Stomach (tissue), 19 donors: ENCODE data around the gene CYSTM1. TPM values are rescaled to one million over a fixed set of nuclear protein-coding genes. Genes with fewer than 3 reads are reported as not detected.

ENCODE experiments used
- DNase-seq, 2 donors: peaks; one replicate each; pipeline versions ENCODE4 v3.0.0 to v3.0.0-alpha.2; 2013 to 2019
- H3K27ac ChIP-seq, 5 donors: fragments of 200-600 bp in 4 of 5; sonication (generic) in 4 of 5; one replicate each; pipeline ENCODE4 v1.5.1; 2013 to 2019; ENCODE audit warnings: mild to moderate bottlenecking in 1 of 5, moderate library complexity in 1 of 5
- H3K27me3 ChIP-seq, 3 donors: fragments of 200-600 bp; sonication (generic); one replicate each; pipeline ENCODE4 v1.5.1; 2017 to 2019; ENCODE audit warnings: mixed run types in 1 of 3
- H3K36me3 ChIP-seq, 4 donors: fragments of 200-600 bp; sonication (generic); 1 replicate in 3 of 4; 2 replicates in 1 of 4; pipeline ENCODE4 v1.5.1; 2016 to 2019
- H3K4me1 ChIP-seq, 4 donors: fragments of 200-600 bp; sonication (generic); one replicate each; pipeline ENCODE4 v1.5.1; 2016 to 2019
- H3K4me3 ChIP-seq, 4 donors: fragments of 200-600 bp; sonication (generic) in 3 of 4; one replicate each; pipeline ENCODE4 v1.5.1; 2016 to 2019; ENCODE audit warnings: mild to moderate bottlenecking in 1 of 4
- H3K9me3 ChIP-seq, 4 donors: fragments of 200-600 bp; sonication (generic); one replicate each; pipeline ENCODE4 v1.5.1; 2016 to 2019
- EP300 ChIP-seq: sonication (generic); formaldehyde crosslinking; IDR thresholded peaks from one replicate; pipeline ENCODE4 v1.6.1; 2017; ENCODE audit warnings: antibody characterized with exemption
- POLR2A ChIP-seq, 4 donors: fragments of 450-650 bp; IDR thresholded peaks; one replicate each; pipeline ENCODE4 v1.6.1; 2016; ENCODE audit warnings: antibody characterized with exemption in 4 of 4, control low read depth in 2 of 4, mild to moderate bottlenecking in 1 of 4, moderate library complexity in 1 of 4
- POLR2AphosphoS5 ChIP-seq, 3 donors: sonication (generic); formaldehyde crosslinking; IDR thresholded peaks; one replicate each; pipeline ENCODE4 v1.6.1; 2016; ENCODE audit warnings: antibody characterized with exemption in 3 of 3
- WGBS, 5 donors: extraction: QIAGEN DNeasy Blood & Tissue Kit in 3 of 5; methylation state at CpG; one replicate each; pipeline versions ENCODE4 v1.1.5 to v1.1.7; 2013 to 2018; 5-methylcytosine and 5-hydroxymethylcytosine counted together
- intact Hi-C: fragments of 100-400 bp; cut with DNase I; formaldehyde crosslinking; loops from one replicate; pipeline ENCODE4 v1.15.1; 2023; ENCODE audit warnings: low total_unique reads
- long read RNA-seq, 10 donors: transcript quantifications; one replicate each; lab custom pipeline, GENCODE V29; 2026
- polyA plus RNA-seq, 3 donors: library from polyadenylated mRNA; stranded (reverse); fragments of 200-250 nt; gene quantifications; one replicate each; pipeline ENCODE4 v1.2.3, GENCODE V29; 2013
- total RNA-seq, 5 donors: library from RNA; depleted of rRNA; stranded (reverse); fragments of >200 nt; gene quantifications; one replicate each; pipeline versions ENCODE4 v1.1.0 to v1.2.3, GENCODE V29; 2014 to 2016
- TF ChIP-seq, protein P1 (sequence below), 7 experiments: fragments of 450-650 bp in 4 of 7; fragments of 200-600 bp in 3 of 7; sonication (generic) in 3 of 7; IDR thresholded peaks; one replicate each; pipeline ENCODE4 v1.5.1; 2016 to 2019; ENCODE audit warnings: antibody characterized with exemption in 7 of 7, control low read depth in 2 of 7, mild to moderate bottlenecking in 1 of 7
- donor health status: healthy with polysubstance abuse.
- donor health status: Bipolar disorder and iron deficiency.
- donor health status: healthy.

The CYSTM1 gene
- 1,000 to 10,000 TPM in 1 of 5 donors, 100 to 1,000 TPM in 3, 10 to 100 TPM in 1; 23.2 to 1,029 (median 220) TPM for total RNA-seq
- polyA plus RNA-seq = 1,000 to 10,000 TPM in 2 of 3 donors, 100 to 1,000 TPM in 1; 378 to 3,028 (median 2,014) TPM
- long read RNA-seq, donor 1, transcript CYSTM1-201 (3 exons, 1,336 nt) = major isoform, 75 of 122 reads
- long read RNA-seq, donor 1, partial matches to known transcripts = 47 of 122 reads
- long read RNA-seq, donor 1, other reads (novel, unspliced or antisense) = 0 of 122 reads
- long read RNA-seq, donor 2, transcript CYSTM1-201 (3 exons, 1,336 nt) = major isoform, 107 of 146 reads
- long read RNA-seq, donor 2, partial matches to known transcripts = 33 of 146 reads
- long read RNA-seq, donor 2, other reads (novel, unspliced or antisense) = 5 of 146 reads
- long read RNA-seq, donor 3, transcript CYSTM1-201 (3 exons, 1,336 nt) = major isoform, 226 of 397 reads
- long read RNA-seq, donor 3, partial matches to known transcripts = 159 of 397 reads
- long read RNA-seq, donor 3, other reads (novel, unspliced or antisense) = 12 of 397 reads
- long read RNA-seq, donor 4, transcript CYSTM1-201 (3 exons, 1,336 nt) = major isoform, 32 of 45 reads
- long read RNA-seq, donor 4, partial matches to known transcripts = 12 of 45 reads
- long read RNA-seq, donor 4, other reads (novel, unspliced or antisense) = 0 of 45 reads
- long read RNA-seq, donor 5, transcript CYSTM1-201 (3 exons, 1,336 nt) = major isoform, 209 of 281 reads
- long read RNA-seq, donor 5, partial matches to known transcripts = 72 of 281 reads
- long read RNA-seq, donor 5, other reads (novel, unspliced or antisense) = 0 of 281 reads
- long read RNA-seq, donor 6, transcript CYSTM1-201 (3 exons, 1,336 nt) = major isoform, 675 of 924 reads
- long read RNA-seq, donor 6, partial matches to known transcripts = 240 of 924 reads
- long read RNA-seq, donor 6, other reads (novel, unspliced or antisense) = 7 of 924 reads
- long read RNA-seq, donor 7, transcript CYSTM1-201 (3 exons, 1,336 nt) = major isoform, 203 of 352 reads
- long read RNA-seq, donor 7, partial matches to known transcripts = 127 of 352 reads
- long read RNA-seq, donor 7, other reads (novel, unspliced or antisense) = 21 of 352 reads
- long read RNA-seq, donor 8, transcript CYSTM1-201 (3 exons, 1,336 nt) = major isoform, 367 of 601 reads
- long read RNA-seq, donor 8, partial matches to known transcripts = 187 of 601 reads
- long read RNA-seq, donor 8, other reads (novel, unspliced or antisense) = 46 of 601 reads
- long read RNA-seq, donor 9, transcript CYSTM1-201 (3 exons, 1,336 nt) = major isoform, 265 of 528 reads
- long read RNA-seq, donor 9, partial matches to known transcripts = 261 of 528 reads
- long read RNA-seq, donor 9, other reads (novel, unspliced or antisense) = 0 of 528 reads
- long read RNA-seq, donor 10, transcript CYSTM1-201 (3 exons, 1,336 nt) = major isoform, 74 of 108 reads
- long read RNA-seq, donor 10, partial matches to known transcripts = 33 of 108 reads
- long read RNA-seq, donor 10, other reads (novel, unspliced or antisense) = 0 of 108 reads

DNA sequence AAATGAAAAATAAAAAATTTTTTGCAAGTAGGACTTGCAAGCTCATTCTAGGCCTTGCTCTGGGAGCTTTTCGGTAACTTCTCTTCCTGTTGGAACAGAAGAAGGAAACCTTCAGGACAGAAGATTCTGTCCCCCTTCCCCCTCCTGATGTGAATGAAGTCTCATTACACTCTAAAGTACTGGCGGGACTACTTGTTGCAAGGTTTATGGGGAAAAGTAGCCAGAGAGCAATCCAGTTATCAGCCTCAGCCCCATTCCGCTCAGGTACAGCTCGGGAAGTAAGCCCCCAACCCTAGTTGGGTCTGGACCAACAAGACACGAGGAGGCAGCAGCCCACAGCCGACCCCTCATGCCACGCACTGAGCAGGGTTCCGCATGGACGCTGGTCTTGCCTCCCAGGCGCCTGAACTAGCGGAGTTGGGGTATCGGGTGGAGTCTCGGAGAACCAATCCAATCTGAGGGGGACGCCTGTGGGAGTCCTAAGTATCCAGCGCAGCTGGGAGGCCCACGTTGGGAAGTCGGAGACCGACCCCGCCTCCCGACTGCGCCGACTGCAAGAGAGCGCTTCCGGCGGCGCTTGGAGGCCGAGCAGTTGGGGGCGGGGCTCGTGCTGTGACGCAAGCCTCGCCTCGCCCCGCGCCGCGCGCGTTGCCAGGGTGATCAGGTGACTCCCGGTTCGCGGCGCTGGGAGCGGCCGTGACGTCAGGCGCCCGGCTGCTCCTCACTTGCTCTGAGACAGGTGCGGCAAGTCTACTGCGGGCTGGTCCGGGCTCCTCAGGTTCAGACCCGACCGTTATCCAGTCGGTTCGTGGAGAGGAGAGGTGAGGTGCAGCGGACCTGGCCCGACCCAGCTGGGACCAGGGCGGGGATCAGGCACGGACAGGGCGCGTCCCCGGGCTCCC lies at the start of gene CYSTM1:
TSS of gene CYSTM1 (plus strand) at position 724 of the 902 bp plus-strand sequence. CDS start 19,278 bp downstream, outside the sequence.
- Histone ChIP-seq H3K27me3 (no peaks in the 10 kb centered on the region), H3K27ac (peak within 1 kb of the TSS; percentile 95 to 100 (median 100)), H3K36me3 (no peaks in the 10 kb centered on the region), H3K4me1 (peaks cover 23 to 49% (median 38%) of the 10 kb centered on the region in 4 donors), H3K4me3 (peak within 1 kb of the TSS; percentile 70 to 100 (median 82)), H3K9me3 (no peaks in the 10 kb centered on the region)
- TF ChIP-seq EP300 (no peak), POLR2A (IDR thresholded peaks at IDR 0.05) (peak in 2 of 4 donors; percentile 90 to 91), POLR2AphosphoS5 (IDR thresholded peaks at IDR 0.05) (peak; percentile 96 to 97 (median 96))
- peak; percentile 99 for DNase-seq
- intact Hi-C loops = no loop called here
- WGBS, 5 donors = 1 to 18% (median 2%) methylated on average over 4 to 61 of the region's 61 CpGs

DNA sequence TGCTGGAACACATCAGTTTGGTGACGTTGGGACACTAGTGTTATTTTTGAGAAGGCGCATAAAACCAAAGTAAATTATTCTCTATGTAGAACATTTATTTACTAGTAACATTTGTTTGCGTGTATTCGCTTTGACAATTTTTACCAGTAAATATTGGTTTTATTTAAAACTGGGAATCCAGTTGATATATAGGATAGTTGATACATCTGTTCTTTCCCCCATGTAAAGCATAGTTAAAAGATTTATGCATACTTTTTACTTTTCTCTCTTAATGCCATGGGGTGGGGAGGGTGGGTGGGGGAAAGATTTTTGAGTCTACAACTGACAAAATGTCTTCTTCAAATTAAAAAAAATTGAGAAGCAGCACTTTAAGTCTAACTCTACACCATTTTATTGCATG lies 49.4 kb upstream of the CYSTM1 start, which contains the start of gene IGIP:
TSS of gene IGIP (plus strand) at position 301 of the 400 bp plus-strand sequence. CDS start 2,540 bp downstream, outside the sequence.
- peaks cover 0 to 51% (median 24%) of the 10 kb centered on the region in 4 donors for H3K4me1 ChIP-seq
- DNase-seq = no peak
- TF ChIP-seq, protein P1, sequence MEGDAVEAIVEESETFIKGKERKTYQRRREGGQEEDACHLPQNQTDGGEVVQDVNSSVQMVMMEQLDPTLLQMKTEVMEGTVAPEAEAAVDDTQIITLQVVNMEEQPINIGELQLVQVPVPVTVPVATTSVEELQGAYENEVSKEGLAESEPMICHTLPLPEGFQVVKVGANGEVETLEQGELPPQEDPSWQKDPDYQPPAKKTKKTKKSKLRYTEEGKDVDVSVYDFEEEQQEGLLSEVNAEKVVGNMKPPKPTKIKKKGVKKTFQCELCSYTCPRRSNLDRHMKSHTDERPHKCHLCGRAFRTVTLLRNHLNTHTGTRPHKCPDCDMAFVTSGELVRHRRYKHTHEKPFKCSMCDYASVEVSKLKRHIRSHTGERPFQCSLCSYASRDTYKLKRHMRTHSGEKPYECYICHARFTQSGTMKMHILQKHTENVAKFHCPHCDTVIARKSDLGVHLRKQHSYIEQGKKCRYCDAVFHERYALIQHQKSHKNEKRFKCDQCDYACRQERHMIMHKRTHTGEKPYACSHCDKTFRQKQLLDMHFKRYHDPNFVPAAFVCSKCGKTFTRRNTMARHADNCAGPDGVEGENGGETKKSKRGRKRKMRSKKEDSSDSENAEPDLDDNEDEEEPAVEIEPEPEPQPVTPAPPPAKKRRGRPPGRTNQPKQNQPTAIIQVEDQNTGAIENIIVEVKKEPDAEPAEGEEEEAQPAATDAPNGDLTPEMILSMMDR (IDR thresholded peaks at IDR 0.05) = no peak
- no peak for TF ChIP-seq EP300
- TF ChIP-seq POLR2A (IDR thresholded peaks at IDR 0.05) = no peak
- TF ChIP-seq POLR2AphosphoS5 (IDR thresholded peaks at IDR 0.05) = no peak
- no peak within 1 kb of the TSS for H3K4me3 ChIP-seq
- no peaks in the 10 kb centered on the region for H3K36me3 ChIP-seq
- WGBS, 5 donors = 93 to 97% (median 97%) methylated on average over 4 of the region's 4 CpGs
- H3K27ac ChIP-seq = no peak within 1 kb of the TSS
- intact Hi-C loops = no loop called here
- no peaks in the 10 kb centered on the region for H3K9me3 ChIP-seq
- H3K27me3 ChIP-seq = no peaks in the 10 kb centered on the region

DNA sequence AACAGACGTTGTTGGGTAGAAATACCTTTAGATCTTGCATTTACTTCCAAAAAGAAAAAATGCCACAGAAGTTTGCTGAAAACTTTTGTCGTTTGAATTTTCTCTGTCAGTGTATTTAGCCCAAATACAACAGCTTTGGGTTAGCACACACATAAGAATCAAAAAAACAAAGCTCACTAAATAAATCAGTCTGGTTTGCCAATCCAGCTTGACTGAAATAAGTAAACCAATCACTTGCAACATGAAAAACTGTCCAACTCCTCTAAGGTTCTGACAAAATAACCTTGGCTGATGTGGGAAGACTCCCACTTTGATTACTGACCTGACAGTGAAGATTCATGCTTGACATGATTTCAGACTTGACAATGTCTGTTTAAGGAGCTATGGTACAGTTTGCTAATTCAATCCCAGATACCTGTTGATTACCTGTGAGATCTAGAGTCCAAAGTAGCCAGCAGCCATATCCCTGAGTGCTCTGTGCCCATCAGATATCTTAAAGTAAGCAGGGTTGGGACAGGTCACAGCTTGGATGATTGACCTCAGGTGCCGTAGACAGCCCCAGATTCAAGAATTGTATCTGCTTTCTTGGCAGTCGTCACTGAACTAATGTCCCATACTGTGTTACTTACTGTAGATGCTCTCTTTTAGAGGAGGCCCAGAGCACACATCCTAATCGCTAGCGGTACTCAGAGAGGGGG lies 48.5 kb upstream of the CYSTM1 start:
- no peaks in the 10 kb centered on the region for H3K9me3 ChIP-seq
- TF ChIP-seq EP300 = no peak
- no peak for TF ChIP-seq POLR2A (IDR thresholded peaks at IDR 0.05)
- TF ChIP-seq, protein P1 (IDR thresholded peaks at IDR 0.05) = no peak
- no peak for TF ChIP-seq POLR2AphosphoS5 (IDR thresholded peaks at IDR 0.05)
- no peaks in the 10 kb centered on the region for H3K36me3 ChIP-seq
- no peak overlapping the region for H3K27ac ChIP-seq
- DNase-seq = no peak
- peaks cover 0 to 54% (median 32%) of the 10 kb centered on the region in 4 donors for H3K4me1 ChIP-seq
- WGBS, 5 donors = 86 to 89% (median 88%) methylated on average over 6 of the region's 6 CpGs
- intact Hi-C loops = no loop called here
- H3K27me3 ChIP-seq = no peaks in the 10 kb centered on the region
- H3K4me3 ChIP-seq = no peak overlapping the region
